ENCODE data around the gene C3orf85.

Gene C3orf85

DNA sequence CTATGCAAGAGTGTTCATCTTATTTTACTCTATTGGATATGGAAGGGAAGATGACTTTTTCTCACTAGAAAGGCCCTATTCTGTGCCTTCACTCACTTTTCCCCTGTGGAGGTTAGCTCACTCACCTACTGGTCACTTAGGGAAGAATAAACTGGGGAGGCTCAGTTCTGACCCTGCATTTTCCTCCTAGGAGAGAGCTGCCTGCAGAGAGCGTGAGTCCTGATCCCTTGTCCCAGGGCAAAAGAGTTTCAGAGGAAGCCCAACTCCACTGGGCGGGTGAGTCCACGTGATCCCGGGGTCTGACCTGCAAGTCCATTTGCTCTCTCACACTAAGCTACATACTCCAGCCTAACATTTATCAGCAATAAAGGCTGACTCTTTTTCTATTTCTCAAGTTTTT lies 26.9 kb upstream of the C3orf85 start:
- no peak for DNase-seq (ENCODE audit: low read depth)
- no peak overlapping the region for H3K4me3 ChIP-seq (ENCODE audit: control insufficient read depth, low read depth, low read length)
- TF ChIP-seq, protein P1, sequence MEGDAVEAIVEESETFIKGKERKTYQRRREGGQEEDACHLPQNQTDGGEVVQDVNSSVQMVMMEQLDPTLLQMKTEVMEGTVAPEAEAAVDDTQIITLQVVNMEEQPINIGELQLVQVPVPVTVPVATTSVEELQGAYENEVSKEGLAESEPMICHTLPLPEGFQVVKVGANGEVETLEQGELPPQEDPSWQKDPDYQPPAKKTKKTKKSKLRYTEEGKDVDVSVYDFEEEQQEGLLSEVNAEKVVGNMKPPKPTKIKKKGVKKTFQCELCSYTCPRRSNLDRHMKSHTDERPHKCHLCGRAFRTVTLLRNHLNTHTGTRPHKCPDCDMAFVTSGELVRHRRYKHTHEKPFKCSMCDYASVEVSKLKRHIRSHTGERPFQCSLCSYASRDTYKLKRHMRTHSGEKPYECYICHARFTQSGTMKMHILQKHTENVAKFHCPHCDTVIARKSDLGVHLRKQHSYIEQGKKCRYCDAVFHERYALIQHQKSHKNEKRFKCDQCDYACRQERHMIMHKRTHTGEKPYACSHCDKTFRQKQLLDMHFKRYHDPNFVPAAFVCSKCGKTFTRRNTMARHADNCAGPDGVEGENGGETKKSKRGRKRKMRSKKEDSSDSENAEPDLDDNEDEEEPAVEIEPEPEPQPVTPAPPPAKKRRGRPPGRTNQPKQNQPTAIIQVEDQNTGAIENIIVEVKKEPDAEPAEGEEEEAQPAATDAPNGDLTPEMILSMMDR (IDR thresholded peaks at IDR 0.05; ENCODE audit: control insufficient read depth, insufficient read depth, low read depth, low read length, missing control alignments), result no peak

DNA sequence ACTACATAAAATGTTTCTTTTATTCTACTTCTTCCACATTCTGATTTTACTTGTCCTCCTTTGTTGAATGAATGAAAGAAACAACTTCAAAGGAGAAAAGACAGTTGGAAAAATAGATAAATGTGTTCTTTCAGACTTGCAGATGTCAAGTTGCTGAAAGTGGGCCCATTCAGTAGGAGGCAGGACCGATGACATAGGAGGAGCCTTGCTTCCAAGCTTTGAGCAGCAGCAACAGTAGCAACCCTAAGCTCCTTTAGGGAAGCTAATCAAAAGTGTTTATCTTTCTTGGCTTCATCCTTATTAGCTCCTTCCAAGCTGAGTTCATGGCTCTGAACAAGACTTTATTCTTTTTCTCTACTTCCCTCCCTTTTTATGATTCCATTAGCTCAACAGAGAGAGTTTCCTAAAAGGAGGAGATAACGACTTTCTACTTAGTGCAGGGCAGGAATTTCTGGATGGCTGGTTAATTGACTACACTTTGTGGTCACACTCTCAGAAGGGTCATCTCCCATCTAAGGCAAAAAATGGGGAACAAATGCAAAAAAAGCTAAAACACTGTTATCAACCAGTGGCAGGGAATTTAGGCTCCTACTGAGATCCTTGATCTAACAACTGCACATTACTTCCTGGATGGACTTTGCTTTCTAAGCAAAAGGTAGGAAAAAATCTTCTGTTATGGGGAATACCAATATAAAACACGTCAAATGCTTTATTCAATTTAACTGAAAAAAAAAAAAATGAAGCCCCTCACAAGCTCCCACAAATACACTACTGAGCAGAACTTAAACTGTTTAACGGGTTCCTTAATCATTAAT lies 23.4 kb upstream of the C3orf85 start:
- H3K4me3 ChIP-seq (ENCODE audit: control insufficient read depth, low read depth, low read length), result no peak overlapping the region
- TF ChIP-seq, protein P1 (IDR thresholded peaks at IDR 0.05; ENCODE audit: control insufficient read depth, insufficient read depth, low read depth, low read length, missing control alignments), result no peak
- DNase-seq (ENCODE audit: low read depth), result no peak

DNA sequence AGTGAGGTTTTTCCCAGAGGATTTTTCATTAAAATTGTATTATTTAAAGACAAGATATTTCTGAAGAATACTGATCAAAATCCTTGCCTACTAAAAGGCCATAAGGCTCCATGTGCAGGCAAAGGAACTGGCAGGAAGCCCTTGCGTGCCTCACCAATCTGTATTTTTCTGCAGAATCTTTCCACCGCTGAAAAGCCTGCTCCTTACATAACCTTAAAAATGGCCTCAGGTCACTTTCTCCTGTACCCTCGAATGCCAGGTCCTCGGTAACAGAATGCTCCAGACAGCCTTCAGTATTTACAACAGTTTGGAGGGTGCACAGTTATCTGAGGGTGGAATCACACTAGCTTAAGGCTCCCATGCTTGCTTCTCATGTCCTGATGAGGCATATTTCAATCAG lies 21.8 kb upstream of the C3orf85 start:
- no peak overlapping the region for H3K4me3 ChIP-seq (ENCODE audit: control insufficient read depth, low read depth, low read length)
- DNase-seq (ENCODE audit: low read depth), result no peak
- TF ChIP-seq, protein P1 (IDR thresholded peaks at IDR 0.05; ENCODE audit: control insufficient read depth, insufficient read depth, low read depth, low read length, missing control alignments), result no peak

DNA sequence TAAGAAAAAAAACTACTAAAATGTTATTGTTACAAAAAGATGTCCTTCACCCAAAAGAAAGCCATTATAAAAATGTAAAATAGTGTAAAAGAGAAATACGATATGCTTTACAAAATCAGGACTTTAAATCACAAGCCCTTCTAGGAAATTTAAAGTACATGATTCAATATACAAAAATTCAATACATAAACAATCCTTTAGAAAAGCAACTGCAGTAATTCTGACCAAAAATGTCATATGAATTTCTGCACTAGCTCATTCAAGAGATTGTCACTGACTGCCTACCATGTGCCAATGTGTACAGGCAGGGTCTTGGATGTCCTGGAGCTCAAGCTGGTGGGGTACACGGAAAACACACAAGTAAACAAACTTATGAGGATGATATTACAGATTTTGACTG lies 21.1 kb upstream of the C3orf85 start:
- no peak for DNase-seq (ENCODE audit: low read depth)
- H3K4me3 ChIP-seq (ENCODE audit: control insufficient read depth, low read depth, low read length), result no peak overlapping the region
- TF ChIP-seq, protein P1 (IDR thresholded peaks at IDR 0.05; ENCODE audit: control insufficient read depth, insufficient read depth, low read depth, low read length, missing control alignments), result no peak

DNA sequence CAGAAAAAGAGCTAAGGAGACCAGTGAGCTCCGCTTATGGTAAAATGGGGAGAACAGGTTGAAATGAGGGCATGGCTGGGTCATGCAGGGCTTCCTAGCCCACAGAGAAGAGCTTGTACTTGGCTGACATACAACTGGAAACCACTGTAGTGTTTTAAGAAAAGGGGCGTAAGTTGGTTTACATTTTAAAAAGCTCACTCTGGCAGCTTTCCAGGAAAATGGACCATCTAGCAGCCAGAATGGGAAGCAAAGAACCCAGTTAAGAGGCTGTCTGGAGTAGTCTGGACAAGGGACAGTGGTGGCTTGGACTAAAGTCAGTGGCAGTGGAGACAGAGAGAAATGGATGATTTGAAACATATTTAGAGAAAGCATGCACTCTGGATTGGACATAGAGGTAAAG lies 20.5 kb upstream of the C3orf85 start:
- TF ChIP-seq, protein P1 (IDR thresholded peaks at IDR 0.05; ENCODE audit: control insufficient read depth, insufficient read depth, low read depth, low read length, missing control alignments), result no peak
- DNase-seq (ENCODE audit: low read depth), result no peak
- no peak overlapping the region for H3K4me3 ChIP-seq (ENCODE audit: control insufficient read depth, low read depth, low read length)

DNA sequence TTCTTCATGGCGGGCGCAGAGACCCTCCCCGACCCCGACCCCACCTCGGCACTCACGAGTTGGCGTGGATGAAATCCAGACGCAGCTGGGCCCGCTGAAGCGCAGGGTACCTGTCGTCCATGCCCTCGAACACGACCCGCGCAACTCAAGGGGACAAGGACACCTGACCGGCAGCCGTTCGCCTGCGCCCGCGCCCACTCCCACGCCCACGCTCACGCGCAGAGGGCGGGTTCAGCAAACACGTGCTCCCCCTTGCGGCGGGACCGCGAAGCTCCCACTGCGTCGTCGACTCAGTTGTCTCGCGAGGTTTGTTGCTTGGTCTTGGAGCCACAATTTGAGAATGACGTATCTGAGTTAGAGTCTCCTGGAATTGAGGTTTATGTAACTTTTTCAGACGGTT lies 18.6 kb upstream of the C3orf85 start, which contains the start of gene MORC1:
MORC1 (minus strand) TSS at position 196 of the 400 bp plus-strand sequence; CDS start at position 121, 75 bp downstream.
- no peak within 1 kb of the TSS for H3K4me3 ChIP-seq (ENCODE audit: control insufficient read depth, low read depth, low read length)
- DNase-seq (ENCODE audit: low read depth), result no peak
- TF ChIP-seq, protein P1 (IDR thresholded peaks at IDR 0.05; ENCODE audit: control insufficient read depth, insufficient read depth, low read depth, low read length, missing control alignments), result no peak
